ENCODE measurements around the gene RYR2.
A peak's percentile ranks its signal among the peaks of the same experiment; 100 is the strongest.

RYR2 gene

GRCh38 chr1:237695878-237696277 is 653.9 kb downstream of the RYR2 start:
- no peak for DNase-seq

GRCh38 chr1:237700181-237700580 is 658.2 kb downstream of the RYR2 start:
- DNase-seq, result no peak

- peak; percentile 95 for DNase-seq
Observed at GRCh38 chr1:237701534-237701933, 659.5 kb downstream of the RYR2 start.

GRCh38 chr1:237702161-237702560 is 660.2 kb downstream of the RYR2 start:
- DNase-seq, result peak; percentile 76

GRCh38 chr1:237705462-237705861 is 663.5 kb downstream of the RYR2 start:
- DNase-seq, result peak; percentile 39

GRCh38 chr1:237709355-237709754 is 667.4 kb downstream of the RYR2 start:
- DNase-seq, result peak; percentile 48

GRCh38 chr1:237711281-237711680 is 669.3 kb downstream of the RYR2 start:
- no peak for DNase-seq

- no peak for DNase-seq
Observed at GRCh38 chr1:237712082-237712481, 670.1 kb downstream of the RYR2 start.

GRCh38 chr1:237712586-237713157 is 670.7 kb downstream of the RYR2 start:
- DNase-seq, result peak; percentile 38

- DNase-seq, result peak; percentile 46
Observed at GRCh38 chr1:237713916-237714315, 671.9 kb downstream of the RYR2 start.

GRCh38 chr1:237717106-237717505 is 675.1 kb downstream of the RYR2 start:
- peak; percentile 93 for DNase-seq

GRCh38 chr1:237730826-237731350 is 688.9 kb downstream of the RYR2 start:
- no peak for DNase-seq

- no peak for DNase-seq
Observed at GRCh38 chr1:237732657-237733056, 690.7 kb downstream of the RYR2 start.

- DNase-seq, result peak; percentile 71
Observed at GRCh38 chr1:237736372-237737029, 694.5 kb downstream of the RYR2 start.

GRCh38 chr1:237737448-237737847 is 695.5 kb downstream of the RYR2 start:
- DNase-seq, result no peak

GRCh38 chr1:237737938-237738610 is 696.1 kb downstream of the RYR2 start:
- DNase-seq, result no peak

GRCh38 chr1:237740846-237741245 is 698.9 kb downstream of the RYR2 start:
- no peak for DNase-seq

GRCh38 chr1:237745545-237745944 is 703.6 kb downstream of the RYR2 start:
- no peak for DNase-seq

GRCh38 chr1:237748171-237748960 is 706.4 kb downstream of the RYR2 start:
- no peak for DNase-seq

GRCh38 chr1:237749122-237749521 is 707.1 kb downstream of the RYR2 start:
- no peak for DNase-seq

GRCh38 chr1:237751090-237751489 is 709.1 kb downstream of the RYR2 start:
- DNase-seq, result no peak

- DNase-seq, result no peak
Observed at GRCh38 chr1:237754627-237755026, 712.6 kb downstream of the RYR2 start.

GRCh38 chr1:237756304-237756967 is 714.5 kb downstream of the RYR2 start:
- DNase-seq, result peak; percentile 88

Measured in NCI-H1092 treated with DMSO at 0.1 percent for 48 hours (cell line).